RWPE1 (cell line): ENCODE data around the gene MAML1.

Experiments used
- CTCF ChIA-PET: fragments of 350-600 bp; sonication (Branson Sonifier 250); formaldehyde crosslinking; extraction: SDS; loops from one replicate; lab custom pipeline; 2021; lab: Yijun Ruan, JAX
- POLR2A ChIA-PET: fragments of 400-600 bp; formaldehyde crosslinking; extraction: SDS; loops from one replicate; lab custom pipeline; 2020; ENCODE audit warnings: antibody characterized with exemption; ENCODE audit not compliant: low non-redundant PET; lab: Yijun Ruan, JAX
- DNase-seq: peaks from one replicate; pipeline ENCODE4 v3.0.0; 2012; ENCODE audit warnings: low spot score
- H3K27ac ChIP-seq: fragments of 450-650 bp; 2 replicates; pipeline ENCODE4 v1.5.1; 2017
- TF ChIP-seq, protein P1 (sequence below): fragments of 450-650 bp; conservative IDR thresholded peaks from 2 replicates; pipeline ENCODE4 v1.5.1; 2017; ENCODE audit warnings: low read depth, mild to moderate bottlenecking

Gene MAML1

DNA sequence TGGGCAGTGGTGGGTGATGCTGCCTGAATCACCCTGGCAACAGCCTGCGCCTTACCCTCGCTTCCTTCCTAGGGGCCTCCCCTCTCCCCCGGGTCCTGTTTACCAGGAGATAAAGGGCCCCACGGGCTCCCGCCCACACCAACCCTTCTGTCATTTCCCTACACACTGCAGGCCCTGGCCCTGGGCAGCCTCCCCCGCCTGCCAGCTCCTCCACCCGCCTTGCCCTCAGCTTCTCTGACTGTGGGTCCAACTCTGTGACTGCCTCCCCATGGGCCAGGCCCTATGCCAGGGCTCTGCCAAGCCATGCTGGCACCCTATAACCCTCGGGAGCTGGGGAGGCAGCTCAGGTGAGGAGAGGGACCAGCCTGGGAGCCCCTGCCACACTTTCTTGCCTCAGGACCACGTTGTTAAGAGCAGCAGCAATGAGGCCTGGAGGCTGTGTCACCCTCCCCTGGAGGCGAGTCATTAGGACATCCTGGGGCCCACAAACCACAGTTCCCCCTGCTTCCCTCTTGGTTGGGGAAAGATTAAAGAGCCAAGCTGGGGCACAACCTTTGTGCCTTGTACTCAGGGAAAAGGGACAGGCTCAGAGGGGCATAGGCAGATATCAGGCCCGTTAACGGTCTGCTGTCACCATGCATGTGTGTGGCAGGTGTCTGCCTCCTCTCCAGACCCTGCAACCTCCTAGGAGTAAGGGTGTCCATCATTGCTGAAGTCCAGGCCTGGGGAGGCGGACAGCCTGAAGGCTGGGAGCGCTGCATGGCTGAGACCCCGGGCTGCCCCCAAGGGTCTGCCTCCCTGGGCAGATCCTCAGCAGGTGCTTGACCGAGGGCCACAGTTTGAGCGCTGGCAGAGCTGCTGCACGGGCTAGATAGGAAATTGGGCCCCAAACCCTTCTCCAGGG is 71.3 kb downstream of the MAML1 start:
- TF ChIP-seq, protein P1, sequence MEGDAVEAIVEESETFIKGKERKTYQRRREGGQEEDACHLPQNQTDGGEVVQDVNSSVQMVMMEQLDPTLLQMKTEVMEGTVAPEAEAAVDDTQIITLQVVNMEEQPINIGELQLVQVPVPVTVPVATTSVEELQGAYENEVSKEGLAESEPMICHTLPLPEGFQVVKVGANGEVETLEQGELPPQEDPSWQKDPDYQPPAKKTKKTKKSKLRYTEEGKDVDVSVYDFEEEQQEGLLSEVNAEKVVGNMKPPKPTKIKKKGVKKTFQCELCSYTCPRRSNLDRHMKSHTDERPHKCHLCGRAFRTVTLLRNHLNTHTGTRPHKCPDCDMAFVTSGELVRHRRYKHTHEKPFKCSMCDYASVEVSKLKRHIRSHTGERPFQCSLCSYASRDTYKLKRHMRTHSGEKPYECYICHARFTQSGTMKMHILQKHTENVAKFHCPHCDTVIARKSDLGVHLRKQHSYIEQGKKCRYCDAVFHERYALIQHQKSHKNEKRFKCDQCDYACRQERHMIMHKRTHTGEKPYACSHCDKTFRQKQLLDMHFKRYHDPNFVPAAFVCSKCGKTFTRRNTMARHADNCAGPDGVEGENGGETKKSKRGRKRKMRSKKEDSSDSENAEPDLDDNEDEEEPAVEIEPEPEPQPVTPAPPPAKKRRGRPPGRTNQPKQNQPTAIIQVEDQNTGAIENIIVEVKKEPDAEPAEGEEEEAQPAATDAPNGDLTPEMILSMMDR: no peak
- ChIA-PET CTCF (interaction anchor here (0.6 kb wide), 2 partner anchors 42 to 80 kb away, joined by 3 to 4 read pairs; no protein-coding TSS in a partner anchor), POLR2A (interaction anchor here (1.4 kb wide), 1 partner anchor 15 kb away, joined by 12 read pairs; no protein-coding TSS in a partner anchor)
- no peak for DNase-seq
- peak overlapping the region; percentile 92 for H3K27ac ChIP-seq

DNA sequence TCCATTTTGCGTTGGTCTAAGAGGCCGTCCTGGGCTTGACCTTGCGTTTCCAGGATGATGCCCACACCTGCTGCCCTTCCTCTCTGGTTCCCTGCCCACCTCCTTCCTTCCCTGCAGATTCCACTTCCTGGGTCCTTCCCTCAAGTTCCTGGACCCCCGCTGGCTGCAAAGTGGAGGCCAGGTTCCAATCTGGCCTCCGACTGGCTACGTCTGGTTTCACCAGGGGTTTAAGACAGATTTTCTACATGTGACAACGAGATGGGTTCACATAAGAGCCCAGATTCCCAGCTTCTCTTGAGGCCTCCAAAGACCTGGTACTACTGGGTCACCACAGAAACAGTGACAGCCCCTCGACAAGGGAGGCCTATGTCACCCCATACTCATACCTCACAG is 71.9 kb downstream of the MAML1 start:
- peak overlapping the region; percentile 92 for H3K27ac ChIP-seq
- ChIA-PET CTCF (interaction anchor here (0.6 kb wide), 1 partner anchor 43 kb away, joined by 4 read pairs; no protein-coding TSS in a partner anchor), POLR2A (interaction anchor here (1.4 kb wide), 1 partner anchor 14 kb away, joined by 12 read pairs; no protein-coding TSS in a partner anchor)
- DNase-seq: no peak
- TF ChIP-seq, protein P1: no peak

DNA sequence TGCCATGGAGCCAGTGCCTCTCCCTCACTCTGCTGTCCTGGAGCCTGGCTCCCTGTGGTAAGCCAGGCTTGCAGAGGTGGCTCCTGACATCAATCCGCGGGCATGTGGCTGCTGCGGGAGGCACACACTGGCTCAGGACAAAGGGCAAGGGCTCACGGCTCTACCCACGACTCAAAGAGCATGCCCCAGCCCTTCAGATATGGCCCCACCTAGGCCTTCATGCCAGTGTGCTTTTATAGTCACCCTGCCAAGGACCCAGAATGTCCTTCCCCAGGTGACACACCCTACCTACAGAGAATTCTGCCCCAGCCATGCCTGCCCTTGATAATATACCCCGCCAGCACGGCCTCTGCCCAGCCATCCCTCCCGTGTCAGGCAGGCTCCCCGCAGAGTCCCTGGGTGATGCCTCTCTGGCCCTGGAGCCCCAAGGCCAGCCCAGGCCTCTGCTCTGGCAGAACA is 72.5 kb downstream of the MAML1 start:
- H3K27ac ChIP-seq: peak overlapping the region; percentile 92
- POLR2A ChIA-PET: interaction anchor here (0.9 to 1.4 kb wide), 3 partner anchors 9 to 15 kb away, joined by 4 to 12 read pairs (median 7); partner anchors contain the start of gene SQSTM1
- CTCF ChIA-PET: no interaction called here
- DNase-seq: no peak
- TF ChIP-seq, protein P1: no peak

DNA sequence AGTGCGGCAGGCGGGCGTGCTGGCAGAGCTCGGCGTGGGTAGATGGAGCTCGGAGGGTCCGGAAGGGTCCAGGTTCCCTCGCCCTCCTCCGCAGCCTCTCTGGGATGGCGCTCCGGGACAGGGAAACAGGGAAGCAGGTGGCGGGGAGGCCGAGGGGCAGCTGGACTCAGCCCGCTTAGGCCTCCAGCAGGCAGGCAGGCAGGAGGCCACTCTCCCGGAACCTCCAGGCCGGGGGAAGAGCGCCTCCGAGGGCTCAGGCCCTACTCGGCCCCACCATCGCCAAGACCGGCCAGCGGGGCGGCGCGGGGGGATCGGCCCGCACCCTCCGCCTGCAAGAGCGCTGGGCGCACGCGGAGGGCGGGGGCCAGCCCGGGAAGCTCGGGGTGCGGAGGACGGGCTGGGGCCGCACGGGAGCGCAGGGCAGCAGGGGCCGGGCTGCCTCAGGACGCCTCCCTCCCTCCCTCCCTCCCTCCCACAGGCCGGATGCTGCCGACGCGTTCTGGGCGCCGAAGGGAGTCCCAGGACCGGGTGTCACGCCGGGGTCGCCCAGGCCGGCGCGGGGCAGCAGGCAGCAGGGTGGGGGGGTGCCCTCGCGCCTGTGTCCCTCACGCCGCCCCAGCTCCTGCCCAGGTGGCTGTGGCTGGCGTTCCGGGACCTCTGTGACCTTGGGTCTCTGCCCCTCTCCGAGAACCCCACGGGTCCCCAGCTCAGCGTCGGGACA is 73.1 kb downstream of the MAML1 start:
- peak overlapping the region; percentile 92 for H3K27ac ChIP-seq
- TF ChIP-seq, protein P1: no peak
- DNase-seq: peak; percentile 57
- ChIA-PET POLR2A (interaction anchor here (0.6 to 1.4 kb wide), 5 partner anchors 10 to 53 kb away, joined by 4 to 12 read pairs (median 7); partner anchors contain the start of gene SQSTM1), CTCF (interaction anchor here (0.6 kb wide), 1 partner anchor 117 kb away, joined by 6 read pairs; no protein-coding TSS in a partner anchor)

DNA sequence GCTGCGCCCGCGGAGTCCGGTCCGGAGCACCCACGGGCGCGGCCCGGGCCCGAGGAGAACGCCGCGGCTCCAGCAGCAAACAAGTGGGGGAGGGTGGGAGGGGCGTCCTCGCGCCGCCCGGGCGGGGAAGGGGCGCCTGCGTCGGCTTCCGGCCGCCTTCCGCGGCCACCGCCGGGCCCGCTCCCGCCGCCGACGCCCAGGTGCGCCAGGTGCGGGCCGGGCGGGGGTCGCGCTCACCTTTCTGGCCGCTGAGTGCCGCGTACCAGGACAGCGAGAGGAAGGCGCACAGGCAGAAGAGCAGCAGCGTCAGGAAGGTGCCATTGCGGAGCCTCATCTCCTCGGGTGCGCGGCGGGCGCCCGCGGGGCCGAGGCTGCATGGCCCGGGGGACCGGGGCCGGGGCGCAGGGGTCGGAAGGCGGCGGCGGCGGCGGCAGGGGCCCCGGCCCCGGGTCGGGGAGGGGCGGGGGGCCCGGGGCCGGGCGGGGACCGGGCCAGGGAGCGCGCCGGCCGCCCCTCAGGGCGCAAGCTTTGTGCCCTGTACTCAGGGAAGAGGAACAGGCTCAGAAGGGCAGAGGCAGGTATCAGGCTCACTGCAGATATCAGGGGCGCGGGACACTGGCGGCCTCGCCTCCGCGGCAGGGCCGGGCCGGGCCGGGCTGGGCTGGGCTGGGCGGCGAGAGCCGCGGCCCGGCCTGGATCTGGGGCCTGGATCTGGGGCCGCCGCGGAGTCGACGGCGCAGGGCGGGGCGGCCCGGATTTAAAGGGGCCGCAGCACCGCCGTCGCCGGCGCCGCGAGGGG is 73.8 kb downstream of the MAML1 start, which contains the start of gene MGAT4B:
TSS of gene MGAT4B (minus strand) at position 617 of the 799 bp plus-strand sequence. CDS start at position 334, 283 bp downstream.
- peak within 1 kb of the TSS; percentile 92 for H3K27ac ChIP-seq
- TF ChIP-seq, protein P1: no peak
- DNase-seq: peak; percentile 86
- CTCF ChIA-PET: no interaction called here
- POLR2A ChIA-PET: interaction anchor here (0.6 to 1.4 kb wide), 4 partner anchors 11 to 54 kb away, joined by 4 to 8 read pairs (median 6); partner anchors contain the start of gene SQSTM1
